ENCODE data around the gene TGFBI. TPM values are rescaled to one million over a fixed set of nuclear protein-coding genes. Genes with fewer than 3 reads are reported as not detected.

TGFBI gene
- total and polyA plus RNA-seq, 2 donors (not counting 1 experiment from before 2014, with no cell fraction given), result 398 to 889 TPM

GRCh38 chr5:136042156-136042555 is 13.4 kb downstream of the TGFBI start:
- no peak for DNase-seq (ENCODE audit: low read depth in 2 of 2)
- Histone ChIP-seq H3K4me3 (replicated peaks in 1 of 4; ENCODE audit: control extremely low read depth in 1 of 4, insufficient read depth in 1 of 4, low read depth in 3 of 4, low read length in 4 of 4) (no peak overlapping the region), H3K4me1 (ENCODE audit: control insufficient read depth, extremely low read depth, insufficient read depth, low read length) (no peaks in the 10 kb centered on the region), H3K9me3 (ENCODE audit: control insufficient read depth, insufficient read depth, low read depth, low read length) (no peaks in the 10 kb centered on the region), H3K79me2 (ENCODE audit: control insufficient read depth, insufficient read depth, low read length) (no peaks in the 10 kb centered on the region), H3K27ac (ENCODE audit: insufficient read depth, low read length) (no peak overlapping the region), H3K9ac (ENCODE audit: insufficient read depth, low read length) (no peak overlapping the region), H3K27me3 (ENCODE audit: control insufficient read depth, insufficient read depth, low read length) (no peaks in the 10 kb centered on the region), H3K4me2 (ENCODE audit: extremely low read depth, insufficient read depth, low read length) (no peak overlapping the region), H3K36me3 (ENCODE audit: control insufficient read depth, insufficient read depth, low read length) (peaks cover 24% of the 10 kb centered on the region), H2AFZ (ENCODE audit: low read length) (no peak overlapping the region), H4K20me1 (ENCODE audit: control insufficient read depth, extremely low read depth, insufficient read depth, low read length) (no peaks in the 10 kb centered on the region)
- TF ChIP-seq EZH2 (IDR thresholded peaks at IDR 0.05; ENCODE audit: low read length, missing control alignments) (no peak), CTCF (conservative IDR thresholded peaks at IDR 0.05 in 1 of 2, IDR thresholded peaks at IDR 0.05 in 1 of 2; ENCODE audit: low read depth in 1 of 2, low read length in 2 of 2) (no peak)

- peak in 1 of 2 donors; percentile 82 for DNase-seq (ENCODE audit: low read depth in 2 of 2)
- Histone ChIP-seq H3K4me1 (ENCODE audit: control insufficient read depth, extremely low read depth, insufficient read depth, low read length) (no peaks in the 10 kb centered on the region), H3K27me3 (ENCODE audit: control insufficient read depth, insufficient read depth, low read length) (no peaks in the 10 kb centered on the region), H3K4me3 (replicated peaks in 1 of 4; ENCODE audit: control extremely low read depth in 1 of 4, insufficient read depth in 1 of 4, low read depth in 3 of 4, low read length in 4 of 4) (no peak overlapping the region), H3K9ac (ENCODE audit: insufficient read depth, low read length) (no peak overlapping the region), H3K79me2 (ENCODE audit: control insufficient read depth, insufficient read depth, low read length) (no peaks in the 10 kb centered on the region), H3K9me3 (ENCODE audit: control insufficient read depth, insufficient read depth, low read depth, low read length) (no peaks in the 10 kb centered on the region), H2AFZ (ENCODE audit: low read length) (no peak overlapping the region), H4K20me1 (ENCODE audit: control insufficient read depth, extremely low read depth, insufficient read depth, low read length) (no peaks in the 10 kb centered on the region), H3K36me3 (ENCODE audit: control insufficient read depth, insufficient read depth, low read length) (peaks cover 25% of the 10 kb centered on the region), H3K27ac (ENCODE audit: insufficient read depth, low read length) (no peak overlapping the region), H3K4me2 (ENCODE audit: extremely low read depth, insufficient read depth, low read length) (no peak overlapping the region)
- TF ChIP-seq EZH2 (IDR thresholded peaks at IDR 0.05; ENCODE audit: low read length, missing control alignments) (no peak), CTCF (conservative IDR thresholded peaks at IDR 0.05 in 1 of 2, IDR thresholded peaks at IDR 0.05 in 1 of 2; ENCODE audit: low read depth in 1 of 2, low read length in 2 of 2) (no peak)
Measured at GRCh38 chr5:136042665-136043121, 13.9 kb downstream of the TGFBI start.

GRCh38 chr5:136043551-136043950 is 14.8 kb downstream of the TGFBI start:
- Histone ChIP-seq H3K4me2 (ENCODE audit: extremely low read depth, insufficient read depth, low read length) (no peak overlapping the region), H3K9ac (ENCODE audit: insufficient read depth, low read length) (no peak overlapping the region), H3K36me3 (ENCODE audit: control insufficient read depth, insufficient read depth, low read length) (peaks cover 22% of the 10 kb centered on the region)

More at GRCh38 chr5:136043551-136043950, 14.8 kb downstream of the TGFBI start:
- H3K4me3 ChIP-seq (replicated peaks in 1 of 4; ENCODE audit: control extremely low read depth in 1 of 4, insufficient read depth in 1 of 4, low read depth in 3 of 4, low read length in 4 of 4), result no peak overlapping the region
- no peaks in the 10 kb centered on the region for H3K9me3 ChIP-seq (ENCODE audit: control insufficient read depth, insufficient read depth, low read depth, low read length)
- H3K79me2 ChIP-seq (ENCODE audit: control insufficient read depth, insufficient read depth, low read length), result no peaks in the 10 kb centered on the region
- H2AFZ ChIP-seq (ENCODE audit: low read length), result no peak overlapping the region
- no peak overlapping the region for H3K27ac ChIP-seq (ENCODE audit: insufficient read depth, low read length)
- no peaks in the 10 kb centered on the region for H3K4me1 ChIP-seq (ENCODE audit: control insufficient read depth, extremely low read depth, insufficient read depth, low read length)
- TF ChIP-seq CTCF (conservative IDR thresholded peaks at IDR 0.05 in 1 of 2, IDR thresholded peaks at IDR 0.05 in 1 of 2; ENCODE audit: low read depth in 1 of 2, low read length in 2 of 2) (no peak), EZH2 (IDR thresholded peaks at IDR 0.05; ENCODE audit: low read length, missing control alignments) (no peak)
- no peaks in the 10 kb centered on the region for H4K20me1 ChIP-seq (ENCODE audit: control insufficient read depth, extremely low read depth, insufficient read depth, low read length)
- DNase-seq (ENCODE audit: low read depth in 2 of 2), result peak in 1 of 2 donors; percentile 48
- H3K27me3 ChIP-seq (ENCODE audit: control insufficient read depth, insufficient read depth, low read length), result no peaks in the 10 kb centered on the region

Measured in fibroblast of lung (primary cell).